GM12891 (cell line): Measurements from ENCODE around the gene TMEM231.

Experiments used
- POLR2A ChIP-seq: IDR thresholded peaks from 2 replicates; pipeline ENCODE4 v1.6.1; 2011; ENCODE audit warnings: low read depth, low read length, control low read depth
- POLR2AphosphoS5 ChIP-seq: IDR thresholded peaks from 2 replicates; pipeline ENCODE4 v1.6.1; 2011; ENCODE audit warnings: low read depth, low read length, control low read depth
- SPI1 ChIP-seq: IDR thresholded peaks from 2 replicates; pipeline ENCODE4 v1.6.1; 2011; ENCODE audit warnings: low read depth, low read length, control low read depth
- TAF1 ChIP-seq: IDR thresholded peaks from 2 replicates; pipeline ENCODE4 v1.6.1; 2011; ENCODE audit warnings: low read depth, low read length, control low read depth

GRCh38 chr16:75546293-75546692, 9.8 kb downstream of the TMEM231 start:
- TF ChIP-seq POLR2AphosphoS5: no peak
- no peak for TF ChIP-seq POLR2A
- TF ChIP-seq TAF1: no peak
- TF ChIP-seq SPI1: no peak
